Measurements from ENCODE around the gene SKIDA1.

The SKIDA1 gene

GRCh38 chr10:21521751-21522533 lies 3.5 kb downstream of the SKIDA1 start:
- H3K4me3 ChIP-seq (ENCODE audit: low read depth, low read length), result no peak overlapping the region
- DNase-seq (ENCODE audit: low read depth, low spot score), result no peak
- POLR2A ChIA-PET, result no interaction called here

GRCh38 chr10:21520949-21521348 lies 4.5 kb downstream of the SKIDA1 start:
- no peak for DNase-seq (ENCODE audit: low read depth, low spot score)
- no peak for TF ChIP-seq CTCF (IDR thresholded peaks at IDR 0.05; ENCODE audit: insufficient read depth, low read length, missing control alignments)
- ChIA-PET CTCF (interaction anchor here (1.2 to 3.1 kb wide), 3 partner anchors 25 to 432 kb away, joined by 3 to 15 read pairs (median 5); no protein-coding TSS in a partner anchor), POLR2A (no interaction called here)
- H3K4me3 ChIP-seq (ENCODE audit: low read depth, low read length), result no peak overlapping the region

More at GRCh38 chr10:21521751-21522533, 3.5 kb downstream of the SKIDA1 start:
- CTCF ChIA-PET, result interaction anchor here (1.0 to 3.1 kb wide), 6 partner anchors 26 to 431 kb away, joined by 3 to 15 read pairs (median 4); no protein-coding TSS in a partner anchor
- TF ChIP-seq CTCF (IDR thresholded peaks at IDR 0.05; ENCODE audit: insufficient read depth, low read length, missing control alignments), result no peak

- ChIA-PET POLR2A (interaction anchor here (0.5 kb wide), 1 partner anchor 60 kb away, joined by 3 read pairs; no protein-coding TSS in a partner anchor), CTCF (interaction anchor here (1.0 to 3.1 kb wide), 3 partner anchors 24 to 241 kb away, joined by 4 to 15 read pairs (median 5); no protein-coding TSS in a partner anchor)
- H3K4me3 ChIP-seq (ENCODE audit: low read depth, low read length), result 0 out of 2 replicates have a peak overlapping the region, but pooled peaks have one; percentile 12
- DNase-seq (ENCODE audit: low read depth, low spot score), result no peak
- no peak for TF ChIP-seq CTCF (IDR thresholded peaks at IDR 0.05; ENCODE audit: insufficient read depth, low read length, missing control alignments)
Measured at GRCh38 chr10:21520509-21520908, 5.0 kb downstream of the SKIDA1 start.

- H3K4me3 ChIP-seq (ENCODE audit: low read depth, low read length), result peak overlapping the region; percentile 65
- CTCF ChIA-PET, result interaction anchor here (1.0 to 3.1 kb wide), 3 partner anchors 24 to 240 kb away, joined by 4 to 15 read pairs (median 5); no protein-coding TSS in a partner anchor
Measured at GRCh38 chr10:21519941-21520436, 5.5 kb downstream of the SKIDA1 start.

GRCh38 chr10:21519397-21519933 lies 6.0 kb downstream of the SKIDA1 start:
- no peak for DNase-seq (ENCODE audit: low read depth, low spot score)
- CTCF ChIA-PET, result interaction anchor here (1.0 to 3.1 kb wide), 3 partner anchors 23 to 213 kb away, joined by 4 to 15 read pairs (median 7); no protein-coding TSS in a partner anchor
- POLR2A ChIA-PET, result no interaction called here
- no peak for TF ChIP-seq CTCF (IDR thresholded peaks at IDR 0.05; ENCODE audit: insufficient read depth, low read length, missing control alignments)
- H3K4me3 ChIP-seq (ENCODE audit: low read depth, low read length), result peak overlapping the region; percentile 65

More at GRCh38 chr10:21519941-21520436, 5.5 kb downstream of the SKIDA1 start:
- no peak for TF ChIP-seq CTCF (IDR thresholded peaks at IDR 0.05; ENCODE audit: insufficient read depth, low read length, missing control alignments)
- POLR2A ChIA-PET, result interaction anchor here (0.5 kb wide), 1 partner anchor 61 kb away, joined by 3 read pairs; no protein-coding TSS in a partner anchor
- DNase-seq (ENCODE audit: low read depth, low spot score), result no peak
